HT-29 (cell line): ENCODE data around the gene PDE10A. TPM values are rescaled to one million over a fixed set of nuclear protein-coding genes. Genes with fewer than 3 reads are reported as not detected.
"Not testable (repeated sequence)": the region's sequence is repeated elsewhere in the genome, so short reads cannot be mapped to it uniquely, and the experiment has no call there.

Experiments
- DNase-seq: peaks from one replicate; pipeline ENCODE4 v3.0.0-alpha.2; 2015; ENCODE audit warnings: low spot score
- total RNA-seq: library from RNA; depleted of rRNA; stranded (reverse); fragments of >200 nt; shearing (Covaris generic); gene quantifications from 2 replicates; pipeline ENCODE4 v1.2.3, GENCODE V29; 2014

Gene PDE10A
- total RNA-seq, 1 experiment from 2014 or later, result 16.9 TPM

- no peak for DNase-seq
Measured at GRCh38 chr6:165481921-165482320, 181.1 kb downstream of the PDE10A start.

GRCh38 chr6:165480916-165481315 is 182.1 kb downstream of the PDE10A start:
- DNase-seq, result no peak

- no peak for DNase-seq
Measured at GRCh38 chr6:165478581-165478980, 184.5 kb downstream of the PDE10A start.

- DNase-seq, result no peak
Measured at GRCh38 chr6:165469483-165469882, 193.6 kb downstream of the PDE10A start.

- DNase-seq, result no peak
Measured at GRCh38 chr6:165468340-165469235, 194.5 kb downstream of the PDE10A start.

GRCh38 chr6:165463499-165463898 is 199.5 kb downstream of the PDE10A start:
- DNase-seq, result not testable (repeated sequence)

GRCh38 chr6:165459605-165460301 is 203.3 kb downstream of the PDE10A start:
- not testable (repeated sequence) for DNase-seq

GRCh38 chr6:165458134-165458533 is 204.9 kb downstream of the PDE10A start:
- DNase-seq, result no peak

- DNase-seq, result no peak
Measured at GRCh38 chr6:165456286-165456685, 206.8 kb downstream of the PDE10A start.

- no peak for DNase-seq
Measured at GRCh38 chr6:165455488-165455887, 207.6 kb downstream of the PDE10A start.

GRCh38 chr6:165453395-165453794 is 209.6 kb downstream of the PDE10A start:
- no peak for DNase-seq

GRCh38 chr6:165451838-165452237 is 211.2 kb downstream of the PDE10A start:
- no peak for DNase-seq

GRCh38 chr6:165448210-165448609 is 214.8 kb downstream of the PDE10A start:
- no peak for DNase-seq

GRCh38 chr6:165447141-165447540 is 215.9 kb downstream of the PDE10A start:
- no peak for DNase-seq

- DNase-seq, result no peak
Measured at GRCh38 chr6:165446331-165446730, 216.7 kb downstream of the PDE10A start.

GRCh38 chr6:165443462-165443861 is 219.6 kb downstream of the PDE10A start:
- DNase-seq, result no peak

- DNase-seq, result no peak
Measured at GRCh38 chr6:165441181-165441580, 221.9 kb downstream of the PDE10A start.

GRCh38 chr6:165439928-165440554 is 223.0 kb downstream of the PDE10A start:
- DNase-seq, result peak; percentile 67

GRCh38 chr6:165426892-165427291 is 236.1 kb downstream of the PDE10A start:
- DNase-seq, result no peak

- DNase-seq, result no peak
Measured at GRCh38 chr6:165422192-165422591, 240.8 kb downstream of the PDE10A start.

- DNase-seq, result no peak
Measured at GRCh38 chr6:165417278-165417865, 245.7 kb downstream of the PDE10A start.

- no peak for DNase-seq
Measured at GRCh38 chr6:165404697-165405096, 258.3 kb downstream of the PDE10A start.
